ENCODE results near the gene HLA-DMA.

- TF ChIP-seq CTCF (IDR thresholded peaks at IDR 0.05) (no peak), POLR2A (IDR thresholded peaks at IDR 0.05) (no peak), POLR2AphosphoS5 (IDR thresholded peaks at IDR 0.05) (no peak), EP300 (IDR thresholded peaks at IDR 0.05) (no peak)
These were observed 30.8 kb downstream of the HLA-DMA start for GRCh38 chr6:32922083-32922482.

All from sigmoid colon (tissue), 4 donors.